ENCODE data around the gene SLC6A8.
"Not testable (repeated sequence)": the region's sequence is repeated elsewhere in the genome, so short reads cannot be mapped to it uniquely, and the experiment has no call there.

SLC6A8 gene

GRCh38 chrX:153694256-153694655 is 6.5 kb downstream of the SLC6A8 start:
- DNase-seq = not testable (repeated sequence)

- DNase-seq = no peak
Observed at GRCh38 chrX:153694687-153695270, 7.1 kb downstream of the SLC6A8 start.

DNA sequence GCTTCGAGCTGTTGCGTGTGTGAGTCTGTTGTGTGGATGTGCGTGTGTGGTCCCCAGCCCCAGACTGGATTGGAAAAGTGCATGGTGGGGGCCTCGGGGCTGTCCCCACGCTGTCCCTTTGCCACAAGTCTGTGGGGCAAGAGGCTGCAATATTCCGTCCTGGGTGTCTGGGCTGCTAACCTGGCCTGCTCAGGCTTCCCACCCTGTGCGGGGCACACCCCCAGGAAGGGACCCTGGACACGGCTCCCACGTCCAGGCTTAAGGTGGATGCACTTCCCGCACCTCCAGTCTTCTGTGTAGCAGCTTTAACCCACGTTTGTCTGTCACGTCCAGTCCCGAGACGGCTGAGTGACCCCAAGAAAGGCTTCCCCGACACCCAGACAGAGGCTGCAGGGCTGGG is 8.4 kb downstream of the SLC6A8 start:
- no peak for DNase-seq

DNA sequence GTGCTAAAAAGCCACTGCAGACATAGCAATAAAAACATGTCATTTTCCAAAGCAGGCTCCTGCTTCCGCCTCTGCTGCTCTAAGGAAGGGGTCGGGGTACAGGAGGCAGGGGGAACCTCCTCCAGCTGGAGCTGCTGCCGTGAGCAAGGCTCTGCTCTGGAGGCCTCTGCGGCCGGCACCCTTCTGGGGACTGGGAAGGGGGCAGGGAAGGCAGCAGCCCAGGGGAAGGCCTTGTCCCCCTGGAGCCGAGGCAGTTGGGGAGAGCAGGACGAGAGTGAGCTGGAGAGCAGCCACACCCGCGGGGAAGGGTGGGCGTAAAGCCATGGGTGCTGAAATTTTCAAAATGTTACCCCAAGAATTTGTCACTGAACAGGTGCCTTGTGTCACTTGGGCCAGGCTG is 8.8 kb downstream of the SLC6A8 start:
- not testable (repeated sequence) for DNase-seq

DNA sequence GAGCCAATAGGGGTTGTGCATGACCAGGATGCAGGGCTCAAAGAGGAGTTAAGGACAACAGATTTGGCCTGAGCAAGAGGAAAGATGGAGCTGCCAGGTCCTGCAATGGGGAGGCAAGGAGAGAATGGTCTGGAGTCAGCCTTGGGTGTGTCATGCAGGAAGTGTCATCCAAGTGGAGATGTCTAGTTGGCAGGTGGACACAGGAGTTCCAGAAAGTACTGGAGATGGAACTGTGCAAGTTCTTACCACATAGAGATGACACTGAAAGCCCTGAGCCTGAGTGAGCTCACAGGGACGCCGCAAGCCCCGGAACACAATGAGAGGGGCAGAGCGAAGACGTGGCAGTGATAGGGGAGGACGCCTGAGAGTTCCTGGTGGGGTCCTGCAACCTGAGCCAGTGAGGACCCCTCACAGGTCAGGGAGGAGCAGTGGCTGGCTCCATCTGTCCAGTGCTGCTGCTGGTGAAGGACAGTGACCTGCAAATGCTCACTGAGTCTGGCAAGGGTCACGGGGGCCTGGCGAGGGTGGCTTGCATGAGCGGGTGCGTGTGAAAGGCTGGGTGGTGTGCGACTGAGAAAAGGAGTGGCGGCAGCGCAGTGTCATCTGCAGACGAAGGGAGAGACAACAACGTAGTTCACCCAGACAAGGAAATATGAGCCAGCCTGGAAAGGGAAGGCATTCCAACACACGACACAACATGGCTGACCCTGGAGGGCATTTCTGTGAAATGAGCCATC is 9.4 kb downstream of the SLC6A8 start:
- DNase-seq = not testable (repeated sequence)

GRCh38 chrX:153697924-153698865 is 10.5 kb downstream of the SLC6A8 start:
- no peak for DNase-seq

GRCh38 chrX:153699210-153699783 is 11.6 kb downstream of the SLC6A8 start:
- not testable (repeated sequence) for DNase-seq

- DNase-seq = not testable (repeated sequence)
Observed at GRCh38 chrX:153699784-153700371, 12.2 kb downstream of the SLC6A8 start.

DNA sequence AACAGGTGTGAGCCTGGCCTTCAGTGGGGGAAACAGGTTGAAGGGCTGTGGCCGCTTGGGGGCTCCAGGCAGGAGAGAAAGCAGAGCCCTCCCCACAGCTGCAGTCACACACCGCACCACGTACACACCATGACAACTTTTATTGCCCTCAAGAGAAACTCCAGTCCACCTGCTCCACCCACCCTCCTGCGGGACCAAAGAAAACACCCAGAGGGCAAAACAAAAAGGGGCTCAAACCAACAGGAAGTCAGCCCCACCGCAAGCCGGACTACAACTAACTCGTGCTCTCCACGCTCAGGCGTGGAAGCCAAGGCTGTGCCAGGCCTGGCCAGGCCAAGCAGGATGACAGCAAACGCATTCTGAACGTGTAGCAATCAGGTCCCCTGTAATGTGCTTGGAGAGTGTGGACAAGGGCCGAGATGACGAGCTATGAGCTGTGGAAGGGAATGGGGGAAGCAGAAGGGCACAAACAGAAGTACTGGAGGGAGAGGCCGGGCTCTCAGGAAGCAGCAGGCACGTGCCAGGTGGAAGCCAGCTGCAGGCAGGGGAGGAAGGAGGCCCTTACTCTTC is 12.7 kb downstream of the SLC6A8 start:
- DNase-seq = no peak

DNA sequence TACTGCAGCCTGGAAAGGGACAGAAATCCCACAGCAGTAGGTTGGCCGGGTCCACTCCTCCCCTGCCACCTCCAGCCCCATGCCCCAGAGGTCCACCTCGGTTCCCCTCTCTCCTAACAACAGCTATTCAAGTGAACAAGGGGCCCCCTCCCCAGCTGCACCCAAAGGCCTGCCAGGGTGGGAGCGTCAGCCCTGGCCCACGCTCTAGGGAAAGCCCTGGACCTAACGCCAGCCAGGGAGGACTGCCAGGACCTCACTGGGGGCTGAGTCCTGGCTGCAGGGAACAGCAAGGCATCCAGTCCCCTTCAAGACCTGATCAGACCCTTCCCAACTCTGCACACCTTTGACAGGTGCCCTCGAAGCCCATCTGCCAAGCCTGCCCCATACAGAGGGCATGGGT is 13.2 kb downstream of the SLC6A8 start:
- no peak for DNase-seq

DNA sequence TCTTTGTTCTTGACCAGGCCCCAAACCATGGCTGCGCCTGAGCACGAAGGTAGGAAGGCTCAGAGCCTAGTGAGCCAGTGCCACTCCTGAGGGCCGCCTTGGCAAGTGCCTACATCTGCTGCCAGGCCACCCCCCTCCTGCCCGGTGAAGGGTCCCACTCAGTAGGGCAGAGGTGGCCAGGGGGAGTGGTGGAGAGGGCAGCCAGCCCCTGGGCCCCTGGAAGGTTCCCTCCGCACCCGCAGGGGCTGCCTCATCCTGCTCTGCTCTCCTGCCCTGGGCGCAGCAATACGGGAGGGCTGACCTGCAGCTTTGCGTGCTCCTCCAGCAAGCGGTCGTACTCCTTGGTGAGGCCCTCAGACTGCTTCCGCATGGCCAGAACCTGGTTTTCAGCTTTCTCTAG is 14.0 kb downstream of the SLC6A8 start:
- DNase-seq = no peak

DNA sequence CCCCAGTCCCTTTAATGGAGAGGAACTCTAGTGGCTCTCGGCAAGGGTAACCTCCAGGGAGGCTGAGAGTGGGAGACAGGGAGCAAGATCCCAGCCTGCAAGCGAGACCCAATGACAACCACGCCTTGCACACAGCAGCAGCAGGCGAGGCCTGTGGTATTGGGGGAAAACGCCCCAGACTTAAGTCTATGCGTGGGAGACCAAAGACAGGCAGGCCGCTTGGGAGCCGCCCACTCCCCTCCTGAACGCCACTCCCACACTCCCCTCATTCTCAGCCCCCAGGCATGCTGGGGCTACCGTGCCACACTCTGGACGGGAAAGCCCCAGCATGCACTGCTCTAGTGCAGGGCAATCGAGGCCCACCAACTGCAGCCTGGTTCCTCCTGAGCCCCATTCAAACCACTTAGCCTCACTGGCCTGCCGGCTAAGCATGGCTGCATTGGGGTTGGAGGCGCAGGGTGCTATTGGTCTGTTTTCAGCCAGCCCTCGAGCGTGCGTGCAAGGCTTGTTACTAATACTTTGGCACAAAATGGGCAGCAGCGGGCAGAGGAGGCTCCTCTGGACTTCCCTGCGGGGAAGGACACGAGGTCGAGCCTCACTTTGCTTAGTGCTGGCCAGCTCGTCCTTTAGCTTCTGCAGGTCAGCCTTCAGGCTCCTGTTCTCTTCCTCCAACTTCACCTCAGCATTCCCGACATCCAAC is 14.8 kb downstream of the SLC6A8 start:
- DNase-seq = no peak

DNA sequence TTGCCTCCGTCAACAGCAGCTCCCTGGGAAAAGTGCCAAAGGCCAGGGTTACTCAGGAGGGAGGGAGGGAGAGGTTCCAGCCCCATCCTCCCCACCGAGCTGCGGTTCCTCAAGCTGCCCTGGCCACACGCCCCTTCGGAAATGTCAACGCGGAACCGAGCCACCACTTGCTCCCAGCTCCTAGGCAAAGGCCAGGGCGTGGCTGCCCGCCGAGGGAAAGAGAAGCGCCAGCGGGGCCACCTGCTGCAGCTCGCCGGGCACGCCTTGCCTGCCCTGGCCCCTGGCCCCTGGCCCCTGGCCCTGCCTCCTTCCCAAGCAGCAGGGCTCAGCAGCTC is 15.3 kb downstream of the SLC6A8 start:
- no peak for DNase-seq

- no peak for DNase-seq
Observed at GRCh38 chrX:153704021-153704526, 16.3 kb downstream of the SLC6A8 start.

- DNase-seq = not testable (repeated sequence)
Observed at GRCh38 chrX:153704631-153705402, 17.1 kb downstream of the SLC6A8 start.

DNA sequence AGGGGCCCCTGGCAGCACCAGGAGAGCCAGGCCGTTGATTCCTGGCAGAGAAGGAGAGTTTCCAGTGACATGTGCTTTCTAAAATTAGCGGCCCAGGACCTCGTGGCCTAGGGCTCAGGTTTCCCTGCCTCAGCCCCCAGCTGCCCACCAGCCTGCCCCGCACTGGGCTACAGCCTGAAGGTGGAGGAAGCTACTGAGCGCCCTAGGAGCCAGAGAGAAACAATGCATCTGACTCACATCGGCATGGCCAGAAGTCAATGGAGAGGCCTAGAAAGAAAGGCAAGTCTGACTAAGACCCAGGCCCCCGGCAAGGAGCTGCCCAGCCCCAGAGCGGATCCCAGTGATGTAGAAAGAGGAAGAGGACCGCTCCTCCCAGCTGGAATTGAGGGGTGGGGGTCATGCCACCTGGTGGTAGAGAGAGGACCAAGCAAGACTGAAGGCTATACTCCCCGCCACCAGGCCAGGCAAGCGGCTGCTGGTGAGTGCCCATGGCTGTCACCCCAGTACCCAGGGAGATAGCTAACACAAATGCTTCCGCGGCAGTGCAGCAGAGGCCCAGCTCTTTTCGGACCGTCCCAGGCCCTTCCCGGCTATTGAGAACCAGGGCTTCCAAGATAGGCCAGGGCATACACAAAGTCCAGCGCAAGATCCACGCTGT is 17.8 kb downstream of the SLC6A8 start:
- DNase-seq = not testable (repeated sequence)

- no peak for DNase-seq
Observed at GRCh38 chrX:153706799-153707198, 19.1 kb downstream of the SLC6A8 start.

- DNase-seq = no peak
Observed at GRCh38 chrX:153707406-153707805, 19.7 kb downstream of the SLC6A8 start.

DNA sequence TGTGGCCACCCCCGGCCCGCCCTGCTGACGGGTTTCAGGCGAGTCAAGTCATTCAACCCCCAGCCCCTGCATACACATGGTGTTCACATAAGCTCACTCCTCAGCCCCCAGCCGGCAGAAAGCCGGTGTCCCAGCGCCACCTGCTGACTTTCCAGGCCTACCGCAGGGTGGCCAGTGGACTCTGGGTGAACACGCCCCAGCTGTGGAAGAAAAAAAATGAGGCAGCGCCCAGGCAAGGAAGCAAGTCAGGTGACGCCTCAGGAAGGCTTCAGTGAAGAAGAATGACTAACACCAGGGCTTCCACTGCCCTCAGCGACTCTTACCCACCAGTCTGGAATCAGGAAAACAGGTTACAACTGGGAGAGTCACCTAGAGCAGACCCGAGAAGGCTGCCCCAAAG is 20.7 kb downstream of the SLC6A8 start:
- DNase-seq = no peak
